GM12872 (cell line): Measurements from ENCODE around the gene OR52B6.
A peak's percentile ranks its signal among the peaks of the same experiment; 100 is the strongest.

Experiments
- TF ChIP-seq, protein P1 (sequence below): IDR thresholded peaks from 3 replicates; pipeline ENCODE4 v1.5.1; 2011; ENCODE audit warnings: low read depth, mild to moderate bottlenecking, low read length, moderate library complexity; ENCODE audit not compliant: insufficient read depth

Gene OR52B6

DNA sequence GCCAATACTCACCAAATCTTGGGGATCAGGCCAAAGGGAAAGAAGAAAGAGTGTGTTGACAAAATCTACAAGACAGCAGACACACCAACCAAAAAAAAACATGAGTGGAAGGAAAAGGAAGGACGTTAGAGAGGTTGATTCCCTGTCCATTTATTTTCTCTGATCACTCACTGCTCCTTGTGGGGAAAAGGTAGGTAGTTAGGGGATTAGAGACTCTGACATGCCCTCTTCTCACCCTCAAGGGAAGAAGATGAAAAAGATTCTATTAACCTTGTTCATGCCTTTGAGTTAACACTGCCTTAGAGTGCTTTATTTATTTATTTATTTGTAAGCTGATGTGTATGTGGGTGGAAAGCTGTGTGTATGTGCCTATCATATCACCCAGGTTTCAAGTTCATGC, 32.2 kb upstream of the OR52B6 start, which contains the start of gene OR52H1:
Gene OR52H1, minus strand, starts transcription at position 101 of the 400 bp plus-strand sequence. CDS start 3,035 bp downstream, outside the sequence.
- TF ChIP-seq, protein P1, sequence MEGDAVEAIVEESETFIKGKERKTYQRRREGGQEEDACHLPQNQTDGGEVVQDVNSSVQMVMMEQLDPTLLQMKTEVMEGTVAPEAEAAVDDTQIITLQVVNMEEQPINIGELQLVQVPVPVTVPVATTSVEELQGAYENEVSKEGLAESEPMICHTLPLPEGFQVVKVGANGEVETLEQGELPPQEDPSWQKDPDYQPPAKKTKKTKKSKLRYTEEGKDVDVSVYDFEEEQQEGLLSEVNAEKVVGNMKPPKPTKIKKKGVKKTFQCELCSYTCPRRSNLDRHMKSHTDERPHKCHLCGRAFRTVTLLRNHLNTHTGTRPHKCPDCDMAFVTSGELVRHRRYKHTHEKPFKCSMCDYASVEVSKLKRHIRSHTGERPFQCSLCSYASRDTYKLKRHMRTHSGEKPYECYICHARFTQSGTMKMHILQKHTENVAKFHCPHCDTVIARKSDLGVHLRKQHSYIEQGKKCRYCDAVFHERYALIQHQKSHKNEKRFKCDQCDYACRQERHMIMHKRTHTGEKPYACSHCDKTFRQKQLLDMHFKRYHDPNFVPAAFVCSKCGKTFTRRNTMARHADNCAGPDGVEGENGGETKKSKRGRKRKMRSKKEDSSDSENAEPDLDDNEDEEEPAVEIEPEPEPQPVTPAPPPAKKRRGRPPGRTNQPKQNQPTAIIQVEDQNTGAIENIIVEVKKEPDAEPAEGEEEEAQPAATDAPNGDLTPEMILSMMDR = no peak

DNA sequence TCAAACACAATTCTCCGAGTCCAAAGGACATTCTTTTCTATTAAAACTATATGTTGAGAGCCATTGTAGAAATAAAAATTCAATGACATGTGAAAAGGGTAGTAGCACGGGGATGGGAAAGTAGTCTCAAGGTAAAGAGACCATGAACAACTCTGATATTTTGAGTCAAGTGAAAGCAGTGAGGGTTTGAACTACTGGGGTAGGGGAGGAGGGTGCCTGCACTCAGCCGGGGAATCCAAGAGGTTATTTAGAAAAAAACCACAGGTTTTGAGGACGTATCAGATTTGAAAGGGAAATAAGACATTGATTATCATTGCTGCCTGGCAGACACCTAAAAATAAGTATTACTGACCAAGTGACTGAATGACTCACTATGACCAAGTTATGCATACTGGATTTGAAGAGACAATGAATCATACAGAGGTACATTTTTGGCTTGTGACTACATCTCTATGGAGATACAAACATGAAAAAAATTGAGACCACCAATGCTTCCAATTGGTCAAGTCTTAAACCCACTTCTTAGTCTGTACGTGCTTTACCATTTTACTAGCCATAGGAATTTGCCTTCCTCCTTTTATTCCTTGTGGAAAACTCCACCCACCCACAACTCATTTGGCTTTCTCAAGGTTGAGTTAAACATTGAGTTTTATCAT, 30.1 kb upstream of the OR52B6 start:
- TF ChIP-seq, protein P1 = no peak

DNA sequence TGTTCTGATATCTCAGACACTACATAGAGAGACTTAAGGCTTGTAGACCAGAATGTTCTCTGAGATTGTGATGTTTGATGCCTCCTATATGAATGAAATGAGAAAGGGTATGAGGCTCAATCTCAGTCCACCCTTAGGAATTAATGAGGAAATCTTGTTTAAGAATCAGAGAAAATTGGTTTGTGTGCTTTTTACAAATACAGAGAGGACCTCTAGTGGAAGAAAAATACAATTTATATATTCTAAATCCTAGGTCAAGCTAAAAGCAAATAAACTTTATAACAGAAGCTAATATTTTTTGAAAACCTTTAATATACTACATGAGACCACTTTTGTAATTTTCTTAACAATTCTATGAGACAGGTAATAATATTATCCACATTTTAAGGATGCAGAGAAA, 27.3 kb upstream of the OR52B6 start:
- TF ChIP-seq, protein P1 = peak; percentile 19; the same call in 1 of the 3 replicates

DNA sequence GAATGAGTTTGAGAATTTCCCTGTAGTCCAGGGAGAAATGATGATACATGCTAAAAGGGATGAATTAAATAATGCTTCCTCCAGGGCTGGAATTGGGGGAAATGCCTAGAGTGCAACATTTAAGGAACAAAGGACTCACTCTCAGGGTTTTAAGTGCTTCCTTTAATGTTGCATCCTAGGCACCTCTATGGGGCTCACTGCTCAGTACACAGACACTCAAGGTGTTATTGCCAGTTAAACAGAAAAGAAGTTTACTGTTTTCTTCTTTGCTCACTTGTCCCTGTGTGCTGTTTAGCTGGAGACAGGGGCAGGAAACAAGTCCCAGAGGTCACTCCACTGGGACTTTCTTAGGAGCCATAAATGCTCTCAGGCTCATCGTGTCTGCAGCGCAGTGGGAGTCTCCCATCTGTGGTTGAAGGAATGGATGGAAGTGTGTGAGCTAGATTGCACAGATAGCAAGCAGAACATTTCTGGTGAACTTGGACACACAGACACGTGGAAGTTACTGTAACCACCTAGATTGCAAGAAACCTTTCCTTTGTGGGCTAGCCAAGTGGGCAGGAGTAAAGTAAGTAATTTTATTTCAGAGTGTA, 24.0 kb upstream of the OR52B6 start:
- TF ChIP-seq, protein P1 = no peak

DNA sequence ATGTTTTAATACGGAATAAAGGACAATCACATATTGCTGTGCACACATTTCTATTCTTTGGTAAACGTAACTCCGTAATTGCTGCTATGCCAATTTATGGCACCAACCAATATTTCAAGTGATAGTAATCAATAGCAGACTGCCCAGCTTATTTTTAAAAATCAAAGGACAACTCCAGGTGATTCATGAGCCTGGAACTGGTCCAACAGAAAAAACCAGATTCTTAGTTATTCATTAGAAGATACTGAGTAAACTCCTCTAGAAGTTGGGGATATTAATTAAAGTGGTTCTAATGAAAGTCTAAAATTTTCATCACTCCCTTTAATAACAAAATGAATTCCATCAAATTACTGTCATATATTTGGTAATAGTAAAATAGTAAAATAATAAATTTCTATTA, 22.9 kb upstream of the OR52B6 start:
- TF ChIP-seq, protein P1 = no peak

DNA sequence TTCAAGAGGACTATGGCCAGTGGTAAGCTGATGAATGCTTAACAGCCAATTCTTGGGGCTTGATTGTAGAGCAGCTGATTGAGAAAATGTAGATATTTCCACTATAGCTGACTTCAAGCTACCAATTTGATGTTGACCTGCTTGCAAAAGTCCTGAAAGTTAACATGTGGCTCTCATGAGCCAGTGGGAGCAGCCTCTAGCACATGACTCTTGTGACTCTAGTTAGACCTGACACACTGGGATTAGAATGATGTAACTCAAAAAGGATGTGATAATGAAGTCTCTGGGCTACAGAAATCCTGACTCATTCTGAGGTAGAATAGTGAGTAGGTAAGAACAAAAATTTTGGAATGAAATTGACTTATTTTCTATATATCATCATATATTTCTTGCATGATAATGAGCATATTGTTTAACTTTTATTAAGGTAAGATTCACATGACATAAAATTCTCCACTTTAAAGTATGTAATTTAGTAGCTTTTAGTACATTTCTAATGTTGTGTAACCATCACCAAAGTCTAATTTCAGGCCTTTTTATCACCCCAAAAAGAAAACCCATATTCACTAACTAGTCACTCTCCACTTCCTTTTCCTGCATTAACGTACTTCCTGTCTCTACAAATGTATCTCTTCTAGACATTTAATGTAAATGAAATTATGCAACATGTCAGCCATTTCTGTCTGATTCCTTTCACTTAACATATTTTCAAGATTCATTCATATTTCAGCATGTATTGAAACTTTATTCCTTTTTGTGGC, 16.2 kb upstream of the OR52B6 start:
- TF ChIP-seq, protein P1 = no peak

DNA sequence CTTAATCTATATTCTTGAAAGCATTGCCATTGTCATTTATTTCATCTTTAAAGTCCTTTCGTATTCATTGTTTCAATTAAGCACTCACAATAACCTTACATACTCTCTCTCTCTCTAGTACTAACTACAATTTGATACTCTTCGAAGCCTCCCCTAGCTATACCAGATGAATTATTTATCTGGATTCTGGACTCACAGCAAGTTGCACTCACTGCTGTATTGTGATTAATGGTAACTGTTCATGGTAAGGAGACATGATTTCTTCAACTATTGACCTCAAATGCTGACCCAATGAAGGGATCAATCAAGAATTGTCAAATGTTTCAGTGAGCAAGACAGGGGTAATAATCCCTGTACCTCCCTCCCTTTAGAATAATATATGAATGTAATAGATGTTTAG, 6.0 kb upstream of the OR52B6 start:
- TF ChIP-seq, protein P1 = no peak
